Regular cardiac myocyte (primary cell): ENCODE data around the gene ABITRAM. TPM values are rescaled to one million over a fixed set of nuclear protein-coding genes. Genes with fewer than 3 reads are reported as not detected.

ENCODE experiments used
- total RNA-seq: library from RNA; depleted of rRNA; stranded (reverse); fragments of >200 nt; gene quantifications from 2 replicates; pipeline ENCODE4 v1.2.3, GENCODE V29; 2014

ABITRAM gene, protein sequence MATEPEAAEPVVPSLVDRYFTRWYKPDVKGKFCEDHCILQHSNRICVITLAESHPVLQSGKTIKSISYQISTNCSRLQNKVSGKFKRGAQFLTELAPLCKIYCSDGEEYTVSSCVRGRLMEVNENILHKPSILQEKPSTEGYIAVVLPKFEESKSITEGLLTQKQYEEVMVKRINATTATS
- total RNA-seq: 5.8 and 6.2 TPM in 2 replicates

GRCh38 chr9:108934323-108934893 is at the start of gene ABITRAM:
ABITRAM (plus strand) TSS chr9:108934400; CDS start chr9:108934487, 87 bp downstream.

DNA sequence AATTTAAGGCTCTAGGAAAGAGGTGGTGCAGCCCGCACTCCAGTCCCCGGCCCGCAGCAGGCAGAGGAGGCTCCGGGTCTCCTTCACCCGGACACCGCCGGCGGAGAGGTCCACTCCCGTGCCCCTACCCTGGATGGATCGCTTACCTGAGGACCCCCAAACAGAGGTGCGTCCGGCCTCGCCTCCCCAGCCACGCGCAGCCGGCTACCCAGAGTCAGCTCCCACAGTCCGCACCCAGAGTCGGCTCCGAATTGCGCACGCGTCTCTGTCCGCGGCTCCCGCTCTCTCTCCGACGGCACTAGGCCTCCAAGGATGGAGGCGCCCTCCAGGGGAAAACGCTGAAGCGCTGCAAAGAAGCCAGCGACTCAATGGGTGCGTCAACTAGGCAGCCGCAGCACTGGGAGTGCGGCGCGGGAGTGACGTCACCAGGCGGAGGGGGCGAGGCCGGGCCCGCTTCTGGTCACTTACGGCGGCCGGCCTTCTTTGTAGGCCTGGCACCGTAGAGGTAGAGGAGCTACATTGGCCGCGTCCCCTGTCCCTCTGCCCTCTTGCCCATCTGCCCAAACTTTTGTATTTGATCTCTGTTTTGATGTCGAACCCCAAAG is 380 bp upstream of the ABITRAM start, which contains the start of gene ELP1:
ELP1 (minus strand) TSS at position 407 of the 605 bp plus-strand sequence. CDS start 2,978 bp downstream, outside the sequence.

Other genes starting within 250 kb of the ABITRAM start
- under 0.01 TPM in 1 of 2 replicates, not detected in the other for gene ACTL7B, start 78.4 kb upstream of the ABITRAM start, total RNA-seq
- not detected in 2 replicates for gene ACTL7A, start 72.1 kb upstream of the ABITRAM start, total RNA-seq
- gene ELP1, start 276 bp upstream of the ABITRAM start, total RNA-seq: 37.8 and 55.0 TPM in 2 replicates
- gene CTNNAL1, start 79.1 kb downstream of the ABITRAM start, total RNA-seq: 143 and 157 TPM in 2 replicates
- gene TMEM245, start 185.5 kb downstream of the ABITRAM start, total RNA-seq: 56.7 and 71.0 TPM in 2 replicates
- 0.19 and 0.28 TPM in 2 replicates for gene FRRS1L, start 232.8 kb downstream of the ABITRAM start, total RNA-seq